HAP-1 (cell line): ENCODE measurements around the gene NUMBL.

Experiments
- DNase-seq, 2 experiments: peaks; one replicate each; pipeline ENCODE4 v3.0.0-alpha.2; 2016 to 2020; ENCODE audit warnings: low spot score in 2 of 2
- H3K27me3 ChIP-seq: fragments of 250-450 bp; sonication (Bioruptor Pico); 2 replicates; pipeline ENCODE4 v1.5.1; 2020; ENCODE audit warnings: low read depth, mild to moderate bottlenecking, moderate library complexity
- H3K36me3 ChIP-seq: fragments of 250-450 bp; sonication (Bioruptor Pico); replicated peaks from 2 replicates; pipeline ENCODE4 v1.5.1; 2020; ENCODE audit warnings: mild to moderate bottlenecking
- H3K4me1 ChIP-seq: fragments of 250-450 bp; sonication (Bioruptor Pico); 2 replicates; pipeline ENCODE4 v1.5.1; 2020; ENCODE audit warnings: mild to moderate bottlenecking
- H3K4me3 ChIP-seq: fragments of 250-450 bp; sonication (Bioruptor Pico); 2 replicates; pipeline ENCODE4 v1.5.1; 2020; ENCODE audit warnings: mild to moderate bottlenecking, moderate library complexity
- H3K9me3 ChIP-seq: fragments of 250-450 bp; sonication (Bioruptor Pico); 2 replicates; pipeline ENCODE4 v1.5.1; 2020; ENCODE audit warnings: mild to moderate bottlenecking, moderate library complexity
- in situ Hi-C: fragments of 300-500 bp; cut with MboI; formaldehyde crosslinking; loops from 3 replicates; pipeline ENCODE4 v1.14.3; 2020; ENCODE audit warnings: low sequenced_read_pairs, inconsistent platforms, mixed read lengths

Gene NUMBL

GRCh38 chr19:40721140-40721486, 30.7 kb upstream of the NUMBL start:
- peaks cover 2% of the 10 kb centered on the region for H3K4me1 ChIP-seq
- H3K36me3 ChIP-seq: peaks cover 15% of the 10 kb centered on the region
- H3K27me3 ChIP-seq: no peaks in the 10 kb centered on the region
- no peak overlapping the region for H3K4me3 ChIP-seq
- in situ Hi-C loops: no loop called here
- no peak for DNase-seq
- H3K9me3 ChIP-seq: no peaks in the 10 kb centered on the region; the same call in 1 of the 2 replicates

GRCh38 chr19:40719414-40719894, 29.0 kb upstream of the NUMBL start:
- in situ Hi-C loops: no loop called here
- H3K9me3 ChIP-seq: no peaks in the 10 kb centered on the region; the same call in 1 of the 2 replicates
- H3K4me1 ChIP-seq: peaks cover 13% of the 10 kb centered on the region
- peak overlapping the region; percentile 62 for H3K4me3 ChIP-seq
- H3K36me3 ChIP-seq: peaks cover 8% of the 10 kb centered on the region
- H3K27me3 ChIP-seq: no peaks in the 10 kb centered on the region
- DNase-seq: no peak

DNA sequence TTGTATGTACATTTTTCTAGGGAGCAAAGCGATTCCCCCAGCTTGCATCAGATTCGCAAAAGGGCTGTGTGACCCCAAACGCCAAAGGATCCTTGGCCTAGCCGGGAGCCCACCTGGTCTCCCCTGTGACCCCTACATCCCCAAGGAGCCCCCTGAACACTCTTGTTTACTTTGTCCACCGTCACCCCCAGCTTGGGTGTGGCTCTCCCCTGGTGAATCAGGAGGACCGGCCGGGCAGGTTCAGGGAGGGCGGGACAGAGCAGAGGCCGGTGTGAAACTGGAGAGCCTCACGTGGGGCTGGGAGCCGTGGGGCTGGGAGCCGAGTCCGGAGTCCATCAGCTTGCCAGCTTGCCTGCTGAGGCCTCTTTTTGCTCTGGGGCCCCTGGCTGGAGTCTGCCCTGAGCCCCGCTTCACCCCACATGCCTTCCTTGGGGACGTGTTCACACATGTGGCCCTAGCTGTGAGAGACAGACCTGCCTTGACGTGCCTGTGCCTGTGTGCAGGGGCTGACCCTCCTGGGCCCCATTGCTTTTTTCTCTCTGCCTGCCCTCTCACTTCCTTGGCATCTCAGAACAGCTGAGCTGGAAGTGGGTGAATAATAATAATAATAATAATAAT, 28.4 kb upstream of the NUMBL start:
- H3K4me1 ChIP-seq: peaks cover 15% of the 10 kb centered on the region
- no peaks in the 10 kb centered on the region; the same call in 1 of the 2 replicates for H3K9me3 ChIP-seq
- DNase-seq: peak; percentile 12 to 66
- peak overlapping the region; percentile 62 for H3K4me3 ChIP-seq
- in situ Hi-C loops: no loop called here
- H3K36me3 ChIP-seq: peaks cover 5% of the 10 kb centered on the region
- H3K27me3 ChIP-seq: no peaks in the 10 kb centered on the region

- in situ Hi-C loops: no loop called here
Observed at GRCh38 chr19:40717880-40718773, 27.7 kb upstream of the NUMBL start.

DNA sequence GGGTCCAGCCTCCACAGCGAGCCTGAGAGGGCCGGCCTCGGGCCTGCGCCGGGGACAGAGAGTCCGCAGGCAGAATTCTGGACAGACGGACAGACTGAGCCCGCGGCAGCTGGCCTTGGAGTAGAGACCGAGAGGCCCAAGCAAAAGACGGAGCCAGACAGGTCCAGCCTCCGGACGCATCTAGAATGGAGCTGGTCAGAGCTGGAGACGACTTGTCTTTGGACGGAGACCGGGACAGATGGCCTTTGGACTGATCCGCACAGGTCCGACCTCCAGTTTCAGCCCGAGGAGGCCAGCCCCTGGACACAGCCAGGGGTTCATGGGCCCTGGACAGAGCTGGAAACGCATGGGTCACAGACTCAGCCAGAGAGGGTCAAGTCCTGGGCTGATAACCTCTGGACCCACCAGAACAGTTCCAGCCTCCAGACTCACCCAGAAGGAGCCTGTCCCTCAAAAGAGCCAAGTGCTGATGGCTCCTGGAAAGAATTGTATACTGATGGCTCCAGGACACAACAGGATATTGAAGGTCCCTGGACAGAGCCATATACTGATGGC, 27.0 kb upstream of the NUMBL start:
- peaks cover 7% of the 10 kb centered on the region for H3K36me3 ChIP-seq
- peaks cover 15% of the 10 kb centered on the region for H3K4me1 ChIP-seq
- no peak for DNase-seq
- peak overlapping the region; percentile 62 for H3K4me3 ChIP-seq
- no peaks in the 10 kb centered on the region; the same call in 1 of the 2 replicates for H3K9me3 ChIP-seq
- H3K27me3 ChIP-seq: no peaks in the 10 kb centered on the region
- in situ Hi-C loops: no loop called here

More at GRCh38 chr19:40717880-40718773, 27.7 kb upstream of the NUMBL start:
- H3K36me3 ChIP-seq: peaks cover 6% of the 10 kb centered on the region
- H3K4me1 ChIP-seq: peaks cover 15% of the 10 kb centered on the region
- H3K27me3 ChIP-seq: no peaks in the 10 kb centered on the region
- peak; percentile 12 to 28 for DNase-seq
- no peaks in the 10 kb centered on the region; the same call in 1 of the 2 replicates for H3K9me3 ChIP-seq
- H3K4me3 ChIP-seq: peak overlapping the region; percentile 62

DNA sequence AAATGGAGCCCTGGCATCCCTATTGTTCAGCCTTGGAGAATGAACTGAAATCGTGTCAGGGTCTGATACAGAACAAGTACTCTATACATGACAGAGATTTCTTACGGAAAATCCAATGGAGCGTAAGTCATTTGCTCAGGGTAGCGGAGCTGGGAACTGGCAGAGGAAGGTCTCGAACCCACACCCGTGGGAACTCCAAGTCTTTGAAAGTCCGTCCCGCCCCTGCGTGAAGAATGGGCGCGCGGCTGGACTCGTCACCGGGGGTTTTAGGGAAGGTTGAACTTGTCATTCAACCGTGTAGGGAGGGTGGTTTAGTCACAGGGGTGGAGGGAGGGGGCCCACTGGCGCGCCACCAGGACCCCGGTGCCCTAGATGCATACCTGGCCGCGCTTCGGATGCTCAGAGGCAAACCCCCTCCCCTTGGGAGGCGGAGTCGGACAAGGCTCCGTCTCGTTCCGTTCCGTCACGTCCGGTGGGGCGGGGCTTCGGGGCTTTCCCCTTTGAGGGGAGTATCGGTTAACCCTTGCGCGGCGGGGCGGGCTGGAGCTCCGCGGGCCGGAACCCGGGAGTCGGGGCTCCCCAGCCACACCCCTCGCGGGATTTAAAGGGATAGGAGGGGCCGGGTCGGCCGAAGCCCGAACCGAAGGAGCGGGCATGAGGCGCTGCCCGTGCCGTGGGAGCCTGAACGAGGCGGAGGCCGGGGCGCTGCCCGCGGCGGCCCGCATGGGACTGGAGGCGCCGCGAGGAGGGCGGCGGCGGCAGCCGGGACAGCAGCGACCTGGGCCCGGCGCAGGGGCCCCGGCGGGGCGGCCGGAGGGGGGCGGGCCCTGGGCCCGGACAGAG, 26.3 kb upstream of the NUMBL start, which contains the start of the genes COQ8B and ITPKC:
Gene COQ8B, minus strand, starts transcription at position 405 of the 843 bp plus-strand sequence. CDS start 2,254 bp downstream, outside the sequence.
Gene ITPKC, plus strand, starts transcription at position 631 of the 843 bp plus-strand sequence. Its CDS starts 24 bp downstream, at position 655.
- Histone ChIP-seq H3K9me3 (no peaks in the 10 kb centered on the region), H3K27me3 (no peaks in the 10 kb centered on the region), H3K4me1 (peaks cover 15% of the 10 kb centered on the region), H3K4me3 (peak within 1 kb of the TSS; percentile 62), H3K36me3 (peaks cover 4% of the 10 kb centered on the region; the same call in 1 of the 2 replicates)
- in situ Hi-C loops: no loop called here
- DNase-seq: peak; percentile 94 to 100

- Histone ChIP-seq H3K4me1 (peaks cover 15% of the 10 kb centered on the region), H3K27me3 (no peaks in the 10 kb centered on the region), H3K9me3 (no peaks in the 10 kb centered on the region), H3K36me3 (peaks cover 4% of the 10 kb centered on the region; the same call in 1 of the 2 replicates), H3K4me3 (peak overlapping the region; percentile 62)
- in situ Hi-C loops: no loop called here
- DNase-seq: peak in 1 of 2 experiments; percentile 35
Observed at GRCh38 chr19:40716031-40716481, 25.6 kb upstream of the NUMBL start.

- peak; percentile 83 to 95 for DNase-seq
- Histone ChIP-seq H3K4me1 (peaks cover 12% of the 10 kb centered on the region), H3K27me3 (no peaks in the 10 kb centered on the region), H3K4me3 (peak overlapping the region; percentile 62), H3K9me3 (no peaks in the 10 kb centered on the region), H3K36me3 (peaks cover 10% of the 10 kb centered on the region)
- in situ Hi-C loops: no loop called here
Observed at GRCh38 chr19:40714441-40715299, 24.2 kb upstream of the NUMBL start.

DNA sequence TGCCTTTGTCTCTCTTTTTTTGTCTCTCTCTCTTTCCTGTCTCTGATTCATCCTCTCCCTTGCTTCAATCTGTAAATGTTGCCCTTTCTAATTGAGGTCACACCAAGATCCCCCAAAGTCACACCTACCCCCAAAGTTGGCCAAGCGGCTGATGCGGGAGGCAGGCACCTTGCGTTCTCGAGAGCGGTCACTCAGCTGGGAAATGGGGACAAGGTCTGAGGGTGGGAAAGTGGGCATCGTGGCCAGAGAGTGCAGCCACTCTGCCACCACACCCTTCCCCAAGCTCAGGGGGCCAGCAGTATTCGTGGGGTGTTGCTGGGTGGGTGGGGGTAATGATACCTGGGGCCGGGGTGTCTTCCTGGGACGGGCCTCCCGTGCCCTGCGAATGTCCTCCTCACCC, 23.5 kb upstream of the NUMBL start:
- DNase-seq: no peak
- in situ Hi-C loops: no loop called here

DNA sequence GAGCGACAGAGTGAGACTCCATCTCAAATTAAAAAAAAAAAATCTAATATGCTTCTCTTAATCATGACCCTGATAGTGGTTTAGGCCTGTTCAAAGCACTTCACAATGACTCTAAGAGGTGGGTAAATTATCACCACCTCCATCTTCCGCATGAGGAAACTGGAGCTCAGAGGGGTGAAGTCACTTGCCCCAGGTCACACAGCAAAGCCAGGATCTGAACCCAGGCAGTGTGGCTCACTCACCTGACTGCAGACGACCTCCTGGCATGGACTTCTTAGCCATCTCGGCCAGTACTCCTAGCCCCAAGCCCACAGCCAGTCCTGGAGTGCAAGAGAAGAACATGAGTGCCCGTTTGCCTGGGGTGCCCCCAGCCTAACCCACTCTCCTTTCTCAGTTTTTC, 19.4 kb upstream of the NUMBL start:
- Histone ChIP-seq H3K4me3 (no peak overlapping the region), H3K27me3 (no peaks in the 10 kb centered on the region), H3K36me3 (peaks cover 27% of the 10 kb centered on the region), H3K9me3 (no peaks in the 10 kb centered on the region), H3K4me1 (peaks cover 3% of the 10 kb centered on the region; the same call in 1 of the 2 replicates)
- DNase-seq: no peak
- in situ Hi-C loops: no loop called here

More for the DNA sequence above, 23.5 kb upstream of the NUMBL start:
- H3K4me1 ChIP-seq: peaks cover 12% of the 10 kb centered on the region
- H3K36me3 ChIP-seq: peaks cover 18% of the 10 kb centered on the region
- H3K27me3 ChIP-seq: no peaks in the 10 kb centered on the region
- H3K4me3 ChIP-seq: no peak overlapping the region
- H3K9me3 ChIP-seq: no peaks in the 10 kb centered on the region

DNA sequence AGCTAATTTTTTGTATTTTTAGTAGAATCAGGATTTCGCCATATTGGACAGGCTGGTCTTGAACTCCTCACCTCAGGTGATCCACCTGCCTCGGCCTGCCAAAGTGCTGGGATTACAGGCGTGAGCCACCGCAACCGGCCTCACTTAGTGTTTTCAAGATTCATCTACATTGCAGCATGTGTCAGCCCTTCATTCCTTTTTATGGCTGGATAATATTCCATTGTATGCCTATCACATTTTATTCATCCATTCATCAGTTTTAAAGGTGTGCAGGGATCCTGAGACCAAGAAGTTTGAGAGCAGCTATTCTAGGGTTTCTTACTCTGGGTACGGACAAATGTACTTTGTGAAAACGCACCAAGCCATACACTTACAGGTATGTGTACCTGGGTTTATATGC, 17.2 kb upstream of the NUMBL start:
- DNase-seq: no peak
- H3K4me3 ChIP-seq: no peak overlapping the region
- no peaks in the 10 kb centered on the region for H3K27me3 ChIP-seq
- no peaks in the 10 kb centered on the region for H3K4me1 ChIP-seq
- H3K9me3 ChIP-seq: no peaks in the 10 kb centered on the region
- peaks cover 34% of the 10 kb centered on the region for H3K36me3 ChIP-seq
- in situ Hi-C loops: no loop called here

DNA sequence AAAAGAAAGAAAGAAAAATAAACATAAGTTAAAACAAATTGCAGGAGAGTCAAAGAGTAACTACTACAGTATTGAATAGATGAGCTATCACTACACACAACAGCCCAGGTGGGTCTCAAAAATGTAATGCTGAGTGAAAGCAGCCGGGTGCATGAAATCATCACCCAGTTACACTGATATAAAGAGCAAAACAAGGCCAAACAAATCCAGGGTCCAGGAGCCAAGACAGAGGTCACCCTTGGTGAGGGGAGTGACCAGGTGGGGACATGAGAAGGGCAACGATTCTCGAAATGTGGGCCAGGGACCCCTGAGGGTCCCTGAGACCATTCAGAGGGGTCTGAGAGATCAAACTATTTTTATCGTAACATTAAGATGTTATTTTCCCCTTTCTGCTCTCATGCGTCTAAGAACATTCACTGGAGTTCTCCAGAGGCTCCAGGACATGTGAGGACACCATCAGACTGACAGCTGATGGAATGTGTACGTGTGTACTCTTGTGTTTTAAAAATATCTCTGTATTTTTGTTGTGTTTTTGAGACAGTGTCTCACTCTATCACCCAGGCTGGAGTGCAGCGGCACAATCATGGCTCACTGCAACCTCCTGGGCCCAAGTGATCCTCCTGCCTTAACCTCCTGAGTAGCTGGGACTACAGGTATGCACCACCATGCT, 15.6 kb upstream of the NUMBL start:
- Histone ChIP-seq H3K4me1 (no peaks in the 10 kb centered on the region), H3K27me3 (no peaks in the 10 kb centered on the region), H3K9me3 (no peaks in the 10 kb centered on the region), H3K4me3 (no peak overlapping the region), H3K36me3 (peaks cover 44% of the 10 kb centered on the region)
- no peak for DNase-seq
- in situ Hi-C loops: no loop called here
